GM12878 (cell line): ENCODE data around the gene IFRD2. TPM values are rescaled to one million over a fixed set of nuclear protein-coding genes. Genes with fewer than 3 reads are reported as not detected.

Source experiments
- ATF2 ChIP-seq: IDR thresholded peaks from 2 replicates; pipeline ENCODE4 v1.6.1; 2012; ENCODE audit warnings: low read length, inconsistent platforms
- CHD4 ChIP-seq: fragments of 200-600 bp; sonication (generic); IDR thresholded peaks from 2 replicates; pipeline ENCODE4 v1.6.1; 2016; ENCODE audit warnings: mild to moderate bottlenecking
- E4F1 ChIP-seq: fragments of 450-650 bp; IDR thresholded peaks from 2 replicates; pipeline ENCODE4 v1.6.1; 2018; ENCODE audit warnings: borderline replicate concordance, mild to moderate bottlenecking; ENCODE audit not compliant: partially characterized antibody
- EP300 ChIP-seq, 2 experiments: fragments of 150-350 bp in 1 of 2; IDR thresholded peaks; 2 replicates each; pipeline ENCODE4 v1.6.1; 2011 to 2012; ENCODE audit warnings: low read depth in 2 of 2, low read length in 2 of 2, borderline replicate concordance in 1 of 2, improper control_type of control experiment in 1 of 2, inconsistent platforms in 1 of 2; ENCODE audit not compliant: control insufficient read depth in 1 of 2
- ESRRA ChIP-seq: IDR thresholded peaks from 2 replicates; pipeline ENCODE4 v1.6.1; 2012; ENCODE audit warnings: mild to moderate bottlenecking, low read length, improper control_type of control experiment
- EZH2 ChIP-seq: IDR thresholded peaks from 2 replicates; pipeline ENCODE4 v1.6.1; 2012; ENCODE audit warnings: low read depth, mild to moderate bottlenecking, control low read depth, inconsistent platforms, low read length, borderline replicate concordance; ENCODE audit not compliant: control insufficient read depth
- FOXK2 ChIP-seq: fragments of 450-650 bp; IDR thresholded peaks from 2 replicates; pipeline ENCODE4 v1.6.1; 2017; ENCODE audit warnings: mild to moderate bottlenecking, moderate library complexity
- HSF1 ChIP-seq: fragments of 150-350 bp; IDR thresholded peaks from 2 replicates; pipeline ENCODE4 v1.6.1; 2014; ENCODE audit warnings: mild to moderate bottlenecking, low read depth, low read length
- JUNB ChIP-seq: IDR thresholded peaks from 2 replicates; pipeline ENCODE4 v1.6.1; 2016; ENCODE audit warnings: antibody characterized with exemption, mild to moderate bottlenecking
- KAT2A ChIP-seq: conservative IDR thresholded peaks from 2 replicates; pipeline ENCODE4 v1.6.1; 2011; ENCODE audit warnings: low read depth, low read length; ENCODE audit not compliant: control insufficient read depth
- MEF2A ChIP-seq: IDR thresholded peaks from 2 replicates; pipeline ENCODE4 v1.6.1; 2011; ENCODE audit warnings: low read depth, mild to moderate bottlenecking, low read length, moderate library complexity; ENCODE audit not compliant: insufficient read depth
- RELB ChIP-seq: fragments of 450-650 bp; IDR thresholded peaks from 2 replicates; pipeline ENCODE4 v1.6.1; 2017; ENCODE audit warnings: low read depth, mild to moderate bottlenecking, moderate library complexity
- SIN3A ChIP-seq: IDR thresholded peaks from 2 replicates; pipeline ENCODE4 v1.6.1; 2012; ENCODE audit warnings: low read depth, low read length, improper control_type of control experiment
- SREBF2 ChIP-seq: IDR thresholded peaks from 2 replicates; pipeline ENCODE4 v1.6.1; 2012; ENCODE audit warnings: mild to moderate bottlenecking, low read length
- SUZ12 ChIP-seq: fragments of 200-600 bp; sonication (generic); IDR thresholded peaks from one replicate; pipeline ENCODE4 v1.6.1; 2018; ENCODE audit warnings: antibody characterized with exemption, mild to moderate bottlenecking; ENCODE audit not compliant: unreplicated experiment
- TAF1 ChIP-seq: IDR thresholded peaks from 2 replicates; pipeline ENCODE4 v1.6.1; 2011; ENCODE audit warnings: mild to moderate bottlenecking, low read depth, low read length, borderline replicate concordance
- TARDBP ChIP-seq: IDR thresholded peaks from 2 replicates; pipeline ENCODE4 v1.6.1; 2016; ENCODE audit warnings: borderline replicate concordance
- TCF12 ChIP-seq: IDR thresholded peaks from 2 replicates; pipeline ENCODE4 v1.6.1; 2011; ENCODE audit warnings: low read depth, mild to moderate bottlenecking, low read length
- ZBTB4 ChIP-seq: fragments of 450-650 bp; formaldehyde crosslinking; IDR thresholded peaks from 2 replicates; pipeline ENCODE4 v1.4.0; 2022; ENCODE audit warnings: mild to moderate bottlenecking, moderate library complexity
- ZNF217 ChIP-seq: fragments of 450-650 bp; IDR thresholded peaks from 2 replicates; pipeline ENCODE4 v1.6.1; 2017; ENCODE audit warnings: antibody characterized with exemption, mild to moderate bottlenecking
- ZNF274 ChIP-seq: IDR thresholded peaks from one replicate; pipeline ENCODE4 v1.8.0; 2011; ENCODE audit not compliant: insufficient read length, insufficient read depth
- ZSCAN29 ChIP-seq: fragments of 450-650 bp; IDR thresholded peaks from 2 replicates; pipeline ENCODE4 v1.6.1; 2017; ENCODE audit warnings: mild to moderate bottlenecking, moderate library complexity
- polyA plus RNA-seq, 11 experiments: library from polyadenylated mRNA; depleted of rRNA in 4 of 11; unstranded in 6 of 11; stranded (reverse) in 5 of 11; fragments of >200 nt; fragmentation: Nextera tagmentation in 4 of 11; fragmentation: Illumina TruSeq in 1 of 11; extraction: Ambion mirVana in 4 of 11; extraction: Trizol in 1 of 11; gene quantifications; 1 replicate in 1 of 11; 2 replicates in 10 of 11; pipeline versions ENCODE4 v1.2.1 to v1.2.3, GENCODE V29; 2011 to 2016; ENCODE audit warnings: inconsistent platforms in 2 of 11, missing spikeins in 2 of 11, low read depth in 1 of 11
- total RNA-seq, 4 experiments: library from RNA; depleted of rRNA in 3 of 4; stranded (reverse); fragments of >200 nt in 3 of 4; fragmentation: Illumina TruSeq in 1 of 4; extraction: Trizol in 1 of 4; gene quantifications; 2 replicates each; pipeline versions ENCODE4 v1.2.1 to v1.2.3, GENCODE V29; 2013 to 2021

Gene IFRD2
- total and polyA plus RNA-seq, 10 of the 15 experiments (the other 5 are each of a cell fraction or from before 2014, with no cell fraction given), result 19.1 to 153 (median 80.3) TPM

GRCh38 chr3:50246517-50246954 is 45.7 kb downstream of the IFRD2 start (continued):
- TF ChIP-seq ZBTB4 (CRISPR knock-in tag) (no peak), TARDBP (no peak), CHD4 (no peak), JUNB (no peak), ATF2 (no peak), FOXK2 (no peak), EZH2 (no peak), SREBF2 (no peak), ZSCAN29 (no peak), RELB (no peak; the same call in none of the 2 replicates), KAT2A (no peak), ESRRA (no peak), MEF2A (no peak), ZNF217 (no peak), TAF1 (no peak), SIN3A (no peak), SUZ12 (no peak), ZNF274 (no peak), HSF1 (no peak), TCF12 (no peak), EP300 (IDR thresholded peaks at IDR 0.05; ENCODE audit: borderline replicate concordance in 1 of 2, control insufficient read depth in 1 of 2, low read depth in 2 of 2, low read length in 2 of 2) (no peak), E4F1 (no peak)
